Measurements from ENCODE around the gene IQCH. TPM values are rescaled to one million over a fixed set of nuclear protein-coding genes. Genes with fewer than 3 reads are reported as not detected.
"Not testable (repeated sequence)": the region's sequence is repeated elsewhere in the genome, so short reads cannot be mapped to it uniquely, and the experiment has no call there.

IQCH gene
- total and polyA plus RNA-seq, 2 experiments from 2014 or later = 1.7 to 4.6 TPM

DNA sequence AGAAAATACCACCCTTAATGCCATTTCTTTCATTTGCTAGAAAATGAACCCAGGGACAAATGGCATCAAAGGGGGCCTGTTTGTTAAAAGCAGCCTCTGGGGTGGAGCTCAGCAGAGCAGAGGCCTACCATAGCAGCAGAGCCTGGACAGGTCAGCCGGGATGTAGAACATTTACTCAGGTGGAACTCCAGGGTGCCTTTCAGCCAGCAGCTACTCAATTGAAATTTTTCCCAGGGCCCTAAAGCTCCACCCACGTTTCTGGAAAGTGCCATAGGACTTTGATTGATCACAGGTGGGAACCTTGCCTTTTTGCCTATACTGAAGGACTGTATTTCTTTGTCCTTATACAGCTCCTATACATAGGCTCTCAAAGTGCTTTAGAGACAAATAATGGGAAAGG lies 191.9 kb downstream of the IQCH start:
- H3K4me3 ChIP-seq = no peak overlapping the region
- no peak overlapping the region for H3K27ac Mint-ChIP-seq
- peaks cover 7% of the 10 kb centered on the region; the same call in 2 of the 3 replicates for H3K9me3 Mint-ChIP-seq

DNA sequence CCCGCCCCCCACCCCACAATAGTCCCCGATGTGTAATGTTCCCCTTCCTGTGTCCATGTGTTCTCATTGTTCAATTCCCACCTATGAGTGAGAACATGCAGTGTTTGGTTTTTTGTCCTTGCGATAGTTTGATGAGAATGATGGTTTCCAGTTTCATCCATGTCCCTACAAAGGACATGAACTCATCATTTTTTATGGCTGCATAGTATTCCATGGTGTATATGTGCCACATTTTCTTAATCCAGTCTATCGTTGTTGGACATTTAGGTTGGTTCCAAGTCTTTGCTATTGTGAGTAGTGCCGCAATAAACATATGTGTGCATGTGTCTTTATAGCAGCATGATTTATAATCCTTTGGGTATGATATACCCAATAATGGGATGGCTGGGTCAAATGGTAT lies 193.8 kb downstream of the IQCH start:
- H3K4me3 ChIP-seq = not testable (repeated sequence)

More for the DNA sequence above, 191.9 kb downstream of the IQCH start:
- Histone ChIP-seq H4K20me1 (replicated peaks; ENCODE audit: insufficient read depth) (no peaks in the 10 kb centered on the region), H3K27ac (ENCODE audit: low read depth) (no peak overlapping the region), H3F3A (replicated peaks; ENCODE audit: low read depth) (no peaks in the 10 kb centered on the region), H3K9me2 (ENCODE audit: insufficient read depth) (no peaks in the 10 kb centered on the region), H3K4me2 (no peak overlapping the region), H3K79me2 (replicated peaks; ENCODE audit: insufficient read depth) (no peaks in the 10 kb centered on the region), H2AFZ (no peak overlapping the region), H3K27me3 (ENCODE audit: insufficient read depth) (no peaks in the 10 kb centered on the region), H3K4me1 (ENCODE audit: insufficient read depth) (no peaks in the 10 kb centered on the region), H3K36me3 (ENCODE audit: insufficient read depth) (no peaks in the 10 kb centered on the region)
- no peaks in the 10 kb centered on the region; the same call in 2 of the 3 replicates for H3K4me1 Mint-ChIP-seq
- ATAC-seq (peak; percentile 42), DNase-seq (ENCODE audit: low spot score) (peak; percentile 25)
- no peak overlapping the region for H3K4me3 Mint-ChIP-seq
- TF ChIP-seq EZH2phosphoT487 (IDR thresholded peaks at IDR 0.05; ENCODE audit: unreplicated experiment) (no peak), ZNF114 (CRISPR knock-in tag; IDR thresholded peaks at IDR 0.05) (no peak), JUNB (IDR thresholded peaks at IDR 0.05; ENCODE audit: unreplicated experiment) (no peak)
- no peaks in the 10 kb centered on the region for H3K36me3 Mint-ChIP-seq (ENCODE audit: low read depth)
- H3K27me3 Mint-ChIP-seq (ENCODE audit: insufficient read depth, low read depth, poor library complexity) = no peaks in the 10 kb centered on the region

DNA sequence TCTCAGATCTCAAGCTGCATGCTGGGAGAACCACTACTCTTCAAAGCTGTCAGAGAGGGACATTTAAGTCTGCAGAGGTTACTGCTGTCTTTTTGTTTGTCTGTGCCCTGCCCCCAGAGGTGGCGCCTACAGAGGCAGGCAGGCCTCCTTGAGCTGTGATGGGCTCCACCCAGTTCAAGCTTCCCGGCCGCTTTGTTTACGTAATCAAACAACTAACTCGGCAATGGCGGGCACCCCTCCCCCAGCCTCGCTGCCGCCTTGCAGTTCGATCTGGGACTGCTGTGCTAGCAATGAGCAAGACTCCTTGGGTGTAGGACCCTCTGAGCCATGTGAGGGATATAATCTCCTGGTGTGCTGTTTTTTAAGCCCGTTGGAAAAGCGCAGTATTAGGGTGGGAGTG lies 199.1 kb downstream of the IQCH start:
- not testable (repeated sequence) for H3K27me3 ChIP-seq (ENCODE audit: insufficient read depth); H3K36me3 ChIP-seq (ENCODE audit: insufficient read depth); H3K27ac ChIP-seq (ENCODE audit: low read depth); H3F3A ChIP-seq (replicated peaks; ENCODE audit: low read depth); H3K27ac Mint-ChIP-seq; H3K4me1 Mint-ChIP-seq; H3K4me3 ChIP-seq; DNase-seq (ENCODE audit: low spot score); H4K20me1 ChIP-seq (replicated peaks; ENCODE audit: insufficient read depth); H3K79me2 ChIP-seq (replicated peaks; ENCODE audit: insufficient read depth); H2AFZ ChIP-seq; H3K4me1 ChIP-seq (ENCODE audit: insufficient read depth); H3K27me3 Mint-ChIP-seq (ENCODE audit: insufficient read depth, low read depth, poor library complexity); ATAC-seq; H3K9me2 ChIP-seq (ENCODE audit: insufficient read depth); H3K4me2 ChIP-seq; H3K4me3 Mint-ChIP-seq
- Mint-ChIP-seq H3K36me3 (ENCODE audit: low read depth) (peaks cover 17% of the 10 kb centered on the region; the same call in 2 of the 3 replicates), H3K9me3 (peaks cover 37% of the 10 kb centered on the region)

More for the DNA sequence above, 193.8 kb downstream of the IQCH start:
- H3K27me3 Mint-ChIP-seq (ENCODE audit: insufficient read depth, low read depth, poor library complexity); DNase-seq (ENCODE audit: low spot score); H3K27ac Mint-ChIP-seq; H3K4me3 Mint-ChIP-seq; H3F3A ChIP-seq (replicated peaks; ENCODE audit: low read depth); H3K36me3 Mint-ChIP-seq (ENCODE audit: low read depth); H3K27me3 ChIP-seq (ENCODE audit: insufficient read depth); ATAC-seq; H2AFZ ChIP-seq; H3K36me3 ChIP-seq (ENCODE audit: insufficient read depth); H4K20me1 ChIP-seq (replicated peaks; ENCODE audit: insufficient read depth); H3K79me2 ChIP-seq (replicated peaks; ENCODE audit: insufficient read depth); H3K27ac ChIP-seq (ENCODE audit: low read depth); H3K4me1 ChIP-seq (ENCODE audit: insufficient read depth); H3K4me2 ChIP-seq; H3K9me2 ChIP-seq (ENCODE audit: insufficient read depth); H3K4me1 Mint-ChIP-seq: not testable (repeated sequence)
- peaks cover 16% of the 10 kb centered on the region for H3K9me3 Mint-ChIP-seq

DNA sequence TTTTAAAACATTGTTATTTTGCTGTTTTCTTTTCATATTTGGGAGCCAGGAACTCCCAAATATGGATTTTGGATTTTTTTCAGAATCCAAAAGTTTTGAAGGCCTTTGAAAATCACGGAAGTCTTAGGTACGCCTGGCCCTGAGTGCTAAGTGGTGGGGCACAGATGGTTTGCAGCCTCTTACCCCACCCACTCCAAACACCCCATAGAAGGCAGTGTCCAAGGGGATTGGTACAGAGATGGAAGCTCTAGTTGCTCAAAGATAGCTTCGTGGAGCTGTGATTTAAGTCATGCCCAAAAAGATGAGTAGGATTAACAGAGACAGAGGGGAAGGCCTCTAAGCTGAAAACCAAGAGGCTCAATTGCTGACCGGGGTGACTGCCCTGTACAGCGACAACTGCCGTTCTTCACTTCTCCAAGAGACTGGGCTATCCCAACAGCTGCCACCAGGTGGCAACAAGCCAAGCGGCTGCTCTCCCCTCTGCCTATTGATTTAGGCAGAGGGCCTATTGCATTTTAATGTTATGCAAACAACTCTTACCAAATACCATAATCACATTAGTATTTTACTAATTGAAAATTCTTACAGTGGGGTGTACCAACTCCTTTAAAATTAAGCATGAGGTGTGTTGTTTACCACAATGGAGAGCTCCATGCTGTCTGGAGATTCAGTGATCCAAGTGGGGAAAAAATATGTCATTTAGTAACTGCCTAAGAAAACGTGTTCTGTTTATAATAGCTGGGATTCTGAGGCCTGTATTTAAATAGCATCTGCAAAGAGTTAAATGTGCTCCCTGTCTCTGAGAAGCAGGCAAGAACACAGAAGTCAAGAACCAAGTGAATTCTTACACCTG lies 202.3 kb downstream of the IQCH start:
- H3K9me3 Mint-ChIP-seq = peaks cover 31% of the 10 kb centered on the region
- Histone ChIP-seq H3K4me1 (ENCODE audit: insufficient read depth) (no peaks in the 10 kb centered on the region), H2AFZ (no peak overlapping the region; the same call in 1 of the 2 replicates), H3K9me2 (ENCODE audit: insufficient read depth) (no peaks in the 10 kb centered on the region), H3K4me2 (no peak overlapping the region), H3K36me3 (ENCODE audit: insufficient read depth) (peaks cover 6% of the 10 kb centered on the region; the same call in 1 of the 2 replicates), H3K27ac (ENCODE audit: low read depth) (no peak overlapping the region), H3F3A (replicated peaks; ENCODE audit: low read depth) (no peaks in the 10 kb centered on the region), H3K4me3 (no peak overlapping the region), H4K20me1 (replicated peaks; ENCODE audit: insufficient read depth) (no peaks in the 10 kb centered on the region), H3K27me3 (ENCODE audit: insufficient read depth) (no peaks in the 10 kb centered on the region), H3K79me2 (replicated peaks; ENCODE audit: insufficient read depth) (no peaks in the 10 kb centered on the region)
- peaks cover 5% of the 10 kb centered on the region for H3K27me3 Mint-ChIP-seq (ENCODE audit: insufficient read depth, low read depth, poor library complexity)
- DNase-seq (ENCODE audit: low spot score) = peak; percentile 92
- H3K4me1 Mint-ChIP-seq = peaks cover 5% of the 10 kb centered on the region; the same call in 2 of the 3 replicates
- peaks cover 17% of the 10 kb centered on the region; the same call in 2 of the 3 replicates for H3K36me3 Mint-ChIP-seq (ENCODE audit: low read depth)
- no peak overlapping the region for H3K4me3 Mint-ChIP-seq
- TF ChIP-seq, protein P1, sequence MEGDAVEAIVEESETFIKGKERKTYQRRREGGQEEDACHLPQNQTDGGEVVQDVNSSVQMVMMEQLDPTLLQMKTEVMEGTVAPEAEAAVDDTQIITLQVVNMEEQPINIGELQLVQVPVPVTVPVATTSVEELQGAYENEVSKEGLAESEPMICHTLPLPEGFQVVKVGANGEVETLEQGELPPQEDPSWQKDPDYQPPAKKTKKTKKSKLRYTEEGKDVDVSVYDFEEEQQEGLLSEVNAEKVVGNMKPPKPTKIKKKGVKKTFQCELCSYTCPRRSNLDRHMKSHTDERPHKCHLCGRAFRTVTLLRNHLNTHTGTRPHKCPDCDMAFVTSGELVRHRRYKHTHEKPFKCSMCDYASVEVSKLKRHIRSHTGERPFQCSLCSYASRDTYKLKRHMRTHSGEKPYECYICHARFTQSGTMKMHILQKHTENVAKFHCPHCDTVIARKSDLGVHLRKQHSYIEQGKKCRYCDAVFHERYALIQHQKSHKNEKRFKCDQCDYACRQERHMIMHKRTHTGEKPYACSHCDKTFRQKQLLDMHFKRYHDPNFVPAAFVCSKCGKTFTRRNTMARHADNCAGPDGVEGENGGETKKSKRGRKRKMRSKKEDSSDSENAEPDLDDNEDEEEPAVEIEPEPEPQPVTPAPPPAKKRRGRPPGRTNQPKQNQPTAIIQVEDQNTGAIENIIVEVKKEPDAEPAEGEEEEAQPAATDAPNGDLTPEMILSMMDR (conservative IDR thresholded peaks at IDR 0.05; ENCODE audit: low read depth in 2 of 2) = peak; percentile 88 to 90
- TF ChIP-seq, protein P2, sequence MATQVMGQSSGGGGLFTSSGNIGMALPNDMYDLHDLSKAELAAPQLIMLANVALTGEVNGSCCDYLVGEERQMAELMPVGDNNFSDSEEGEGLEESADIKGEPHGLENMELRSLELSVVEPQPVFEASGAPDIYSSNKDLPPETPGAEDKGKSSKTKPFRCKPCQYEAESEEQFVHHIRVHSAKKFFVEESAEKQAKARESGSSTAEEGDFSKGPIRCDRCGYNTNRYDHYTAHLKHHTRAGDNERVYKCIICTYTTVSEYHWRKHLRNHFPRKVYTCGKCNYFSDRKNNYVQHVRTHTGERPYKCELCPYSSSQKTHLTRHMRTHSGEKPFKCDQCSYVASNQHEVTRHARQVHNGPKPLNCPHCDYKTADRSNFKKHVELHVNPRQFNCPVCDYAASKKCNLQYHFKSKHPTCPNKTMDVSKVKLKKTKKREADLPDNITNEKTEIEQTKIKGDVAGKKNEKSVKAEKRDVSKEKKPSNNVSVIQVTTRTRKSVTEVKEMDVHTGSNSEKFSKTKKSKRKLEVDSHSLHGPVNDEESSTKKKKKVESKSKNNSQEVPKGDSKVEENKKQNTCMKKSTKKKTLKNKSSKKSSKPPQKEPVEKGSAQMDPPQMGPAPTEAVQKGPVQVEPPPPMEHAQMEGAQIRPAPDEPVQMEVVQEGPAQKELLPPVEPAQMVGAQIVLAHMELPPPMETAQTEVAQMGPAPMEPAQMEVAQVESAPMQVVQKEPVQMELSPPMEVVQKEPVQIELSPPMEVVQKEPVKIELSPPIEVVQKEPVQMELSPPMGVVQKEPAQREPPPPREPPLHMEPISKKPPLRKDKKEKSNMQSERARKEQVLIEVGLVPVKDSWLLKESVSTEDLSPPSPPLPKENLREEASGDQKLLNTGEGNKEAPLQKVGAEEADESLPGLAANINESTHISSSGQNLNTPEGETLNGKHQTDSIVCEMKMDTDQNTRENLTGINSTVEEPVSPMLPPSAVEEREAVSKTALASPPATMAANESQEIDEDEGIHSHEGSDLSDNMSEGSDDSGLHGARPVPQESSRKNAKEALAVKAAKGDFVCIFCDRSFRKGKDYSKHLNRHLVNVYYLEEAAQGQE (IDR thresholded peaks at IDR 0.05; ENCODE audit: unreplicated experiment) = no peak
- no peak overlapping the region for H3K27ac Mint-ChIP-seq
- ATAC-seq = peak; percentile 98
